ENCODE results near the gene RBL2.
"Not testable (repeated sequence)": the region's sequence is repeated elsewhere in the genome, so short reads cannot be mapped to it uniquely, and the experiment has no call there.

The RBL2 gene

GRCh38 chr16:53537626-53538025, 103.4 kb downstream of the RBL2 start:
- no peak overlapping the region for H3K4me3 ChIP-seq (ENCODE audit: low read depth, low read length)
- H3K36me3 ChIP-seq (ENCODE audit: control insufficient read depth in 2 of 2, insufficient read depth in 1 of 2, low read length in 2 of 2): no peaks in the 10 kb centered on the region
- 0 out of 2 replicates have a peak, but pooled peaks cover 4% of the 10 kb centered on the region for H3K4me1 ChIP-seq (ENCODE audit: control insufficient read depth, insufficient read depth, low read length)
- ChIA-PET CTCF (interaction anchor here (0.8 to 1.0 kb wide), 2 partner anchors 10 to 1968 kb away, joined by 3 read pairs; no protein-coding TSS in a partner anchor), POLR2A (no interaction called here)
- no peak overlapping the region for H3K27ac ChIP-seq (ENCODE audit: extremely low read depth, low read depth, low read length)
- no peaks in the 10 kb centered on the region for H3K9me3 ChIP-seq (ENCODE audit: control insufficient read depth, insufficient read depth, low read depth, low read length)
- TF ChIP-seq ZXDB (tag by site-specific recombination; IDR thresholded peaks at IDR 0.05) (no peak), YY2 (tag by site-specific recombination; IDR thresholded peaks at IDR 0.05) (no peak), ZNF138 (tag by site-specific recombination; IDR thresholded peaks at IDR 0.05; ENCODE audit: borderline replicate concordance) (no peak), MZF1 (tag by site-specific recombination; IDR thresholded peaks at IDR 0.05; ENCODE audit: borderline replicate concordance) (no peak), ZNF501 (tag by site-specific recombination; IDR thresholded peaks at IDR 0.05) (no peak), ZNF707 (tag by site-specific recombination; IDR thresholded peaks at IDR 0.05) (no peak), ZBTB26 (tag by site-specific recombination; optimal IDR thresholded peaks at IDR 0.05) (no peak), ZNF157 (tag by site-specific recombination; IDR thresholded peaks at IDR 0.05) (no peak), ZNF677 (tag by site-specific recombination; IDR thresholded peaks at IDR 0.05) (no peak), ZNF121 (tag by site-specific recombination; IDR thresholded peaks at IDR 0.05) (no peak), ZNF248 (tag by site-specific recombination; IDR thresholded peaks at IDR 0.05) (no peak), KLF16 (tag by site-specific recombination; IDR thresholded peaks at IDR 0.05) (no peak), ZNF792 (tag by site-specific recombination; IDR thresholded peaks at IDR 0.05) (no peak), ZNF211 (tag by site-specific recombination; IDR thresholded peaks at IDR 0.05; ENCODE audit: low read depth) (no peak), KLF17 (tag by site-specific recombination; IDR thresholded peaks at IDR 0.05) (no peak), HOXA7 (CRISPR knock-in tag; IDR thresholded peaks at IDR 0.05; ENCODE audit: borderline replicate concordance) (no peak)

- H3K4me3 ChIP-seq (ENCODE audit: low read depth, low read length); H3K9me3 ChIP-seq (ENCODE audit: control insufficient read depth, insufficient read depth, low read depth, low read length); H3K27ac ChIP-seq (ENCODE audit: extremely low read depth, low read depth, low read length); POLR2A ChIA-PET; CTCF ChIA-PET; H3K4me1 ChIP-seq (ENCODE audit: control insufficient read depth, insufficient read depth, low read length); H3K36me3 ChIP-seq (ENCODE audit: control insufficient read depth in 2 of 2, insufficient read depth in 1 of 2, low read length in 2 of 2): not testable (repeated sequence)
These were observed 105.1 kb downstream of the RBL2 start for GRCh38 chr16:53539346-53539745.

GRCh38 chr16:53539759-53540718, 105.8 kb downstream of the RBL2 start:
- H3K4me3 ChIP-seq (ENCODE audit: low read depth, low read length); H3K9me3 ChIP-seq (ENCODE audit: control insufficient read depth, insufficient read depth, low read depth, low read length); H3K4me1 ChIP-seq (ENCODE audit: control insufficient read depth, insufficient read depth, low read length); H3K27ac ChIP-seq (ENCODE audit: extremely low read depth, low read depth, low read length); H3K36me3 ChIP-seq (ENCODE audit: control insufficient read depth in 2 of 2, insufficient read depth in 1 of 2, low read length in 2 of 2); CTCF ChIA-PET; POLR2A ChIA-PET: not testable (repeated sequence)
- peak; percentile 65; the same call in 1 of the 2 replicates for TF ChIP-seq ZBTB11 (tag by site-specific recombination; conservative IDR thresholded peaks at IDR 0.05; ENCODE audit: low read depth)
- 0 out of 2 replicates have a peak, but pooled peaks have one; percentile 32 for TF ChIP-seq ZBTB8A (tag by site-specific recombination; IDR thresholded peaks at IDR 0.05)
- TF ChIP-seq ZNF426 (tag by site-specific recombination; IDR thresholded peaks at IDR 0.05): peak; percentile 55
- peak; percentile 42; the same call in 1 of the 2 replicates for TF ChIP-seq REST (tag by site-specific recombination; IDR thresholded peaks at IDR 0.05)
- TF ChIP-seq ZNF555 (tag by site-specific recombination; conservative IDR thresholded peaks at IDR 0.05): peak; percentile 55
- peak; percentile 24 for TF ChIP-seq ZNF510 (tag by site-specific recombination; IDR thresholded peaks at IDR 0.05; ENCODE audit: insufficient replicate concordance)
